Mesodermal cell (in vitro differentiated cells): ENCODE measurements around the gene CCDC85C.

ENCODE experiments used
- H3K27ac ChIP-seq: 2 replicates; pipeline ENCODE4 v1.7.0; 2013; ENCODE audit warnings: mild to moderate bottlenecking, low read depth, low read length, moderate library complexity; ENCODE audit not compliant: severe bottlenecking
- H3K36me3 ChIP-seq: 2 replicates; pipeline ENCODE4 v1.7.1; 2013; ENCODE audit warnings: mild to moderate bottlenecking, low read length, moderate library complexity; ENCODE audit not compliant: control insufficient read depth, insufficient read depth
- H3K4me1 ChIP-seq: one replicate; pipeline ENCODE4 v1.7.1; 2013; ENCODE audit warnings: mild to moderate bottlenecking, low read length; ENCODE audit not compliant: insufficient read depth, control insufficient read depth, poor library complexity, severe bottlenecking
- H3K4me3 ChIP-seq: 2 replicates; pipeline ENCODE4 v1.7.0; 2013; ENCODE audit warnings: low read length, control low read depth, mild to moderate bottlenecking; ENCODE audit not compliant: insufficient read depth, poor library complexity, severe bottlenecking; ENCODE audit errors: extremely low read depth
- H3K9me3 ChIP-seq: 2 replicates; pipeline ENCODE4 v1.7.1; 2013; ENCODE audit warnings: mild to moderate bottlenecking, low read length, moderate library complexity; ENCODE audit not compliant: control insufficient read depth
- WGBS, 2 experiments: methylation state at CpG; one replicate each; pipeline ENCODE4 v1.1.5; 2013; ENCODE audit warnings: missing lambda C conversion rate in 2 of 2; ENCODE audit not compliant: insufficient coverage in 2 of 2; 5-methylcytosine and 5-hydroxymethylcytosine counted together

CCDC85C gene

DNA sequence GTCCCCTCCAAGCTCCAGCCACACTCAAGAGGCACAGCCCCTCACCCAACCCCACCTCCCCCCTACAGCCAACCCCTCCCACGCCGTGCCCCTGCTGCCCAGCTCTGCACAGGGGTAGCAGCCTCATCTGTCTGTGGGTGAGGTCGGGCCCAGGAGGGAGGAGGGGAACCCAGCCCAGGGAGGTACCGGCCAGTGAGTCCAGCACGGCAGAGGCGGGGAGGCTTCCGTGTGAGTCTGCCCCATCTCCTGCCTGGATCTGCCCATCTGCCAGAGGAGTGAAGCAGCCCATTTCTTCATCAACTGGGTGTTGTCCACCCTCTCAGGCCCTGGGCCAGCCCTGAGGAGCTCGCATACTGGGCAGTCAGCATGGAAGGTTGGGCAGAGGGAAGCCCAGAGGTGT, 68.6 kb downstream of the CCDC85C start:
- no peak overlapping the region for H3K27ac ChIP-seq
- 86 to 95% methylated on average over 4 to 6 of the region's 8 CpGs for WGBS, 2 experiments
- H3K4me1 ChIP-seq: peaks cover 57% of the 10 kb centered on the region
- no peaks in the 10 kb centered on the region for H3K9me3 ChIP-seq
- no peaks in the 10 kb centered on the region for H3K36me3 ChIP-seq
- H3K4me3 ChIP-seq: no peak overlapping the region

DNA sequence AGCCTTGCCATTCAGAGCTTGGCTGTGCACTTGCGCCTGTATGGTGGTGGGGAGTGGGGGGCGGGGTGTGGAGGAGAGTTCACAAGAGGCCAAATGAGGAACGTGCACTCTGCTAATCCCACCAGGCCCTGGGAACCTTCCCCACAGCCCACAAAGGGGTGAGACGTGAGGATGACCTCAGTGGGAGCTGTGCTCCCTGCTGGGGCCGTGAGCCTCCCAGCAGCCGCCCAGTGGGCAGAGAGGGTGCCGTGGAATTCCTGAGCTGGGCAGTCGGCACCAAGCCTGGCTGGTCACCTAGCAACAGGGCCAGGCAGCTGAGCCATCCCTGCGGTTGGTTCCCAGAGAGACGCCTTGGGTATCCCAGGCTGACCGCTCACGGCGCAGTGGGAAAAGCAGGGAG, 69.1 kb downstream of the CCDC85C start:
- Histone ChIP-seq H3K36me3 (no peaks in the 10 kb centered on the region), H3K4me3 (no peak overlapping the region), H3K4me1 (peaks cover 53% of the 10 kb centered on the region), H3K9me3 (no peaks in the 10 kb centered on the region), H3K27ac (no peak overlapping the region)
- 75 to 84% methylated on average over 12 of the region's 13 CpGs for WGBS, 2 experiments

- Histone ChIP-seq H3K4me3 (no peak overlapping the region), H3K9me3 (no peaks in the 10 kb centered on the region), H3K27ac (no peak overlapping the region), H3K4me1 (peaks cover 50% of the 10 kb centered on the region), H3K36me3 (no peaks in the 10 kb centered on the region)
- 94 to 96% methylated on average over 4 to 6 of the region's 6 CpGs for WGBS, 2 experiments
Measured at GRCh38 chr14:99534333-99534732, 69.7 kb downstream of the CCDC85C start.

DNA sequence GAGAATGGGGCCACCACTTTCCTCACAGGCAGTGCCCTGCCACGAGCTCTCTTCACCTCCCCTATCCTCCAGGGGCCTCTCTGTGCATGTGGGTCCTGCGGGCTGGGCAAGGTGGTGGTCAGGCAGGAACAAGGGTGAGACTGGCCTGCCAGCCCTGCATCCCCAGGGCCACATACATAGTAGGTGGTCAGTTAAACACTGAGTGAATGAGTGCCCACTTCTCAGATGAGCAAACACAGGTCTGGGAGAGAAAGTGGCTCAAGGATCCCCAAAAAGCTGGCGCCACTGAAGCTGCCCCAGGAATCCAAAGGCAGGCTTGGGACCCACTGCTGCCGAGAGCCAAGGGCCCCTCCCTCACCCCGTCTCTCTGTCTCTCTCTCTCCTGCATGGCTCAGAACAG, 71.7 kb downstream of the CCDC85C start:
- 92 to 94% methylated on average over 2 to 3 of the region's 5 CpGs for WGBS, 2 experiments
- H3K4me1 ChIP-seq: peaks cover 38% of the 10 kb centered on the region

DNA sequence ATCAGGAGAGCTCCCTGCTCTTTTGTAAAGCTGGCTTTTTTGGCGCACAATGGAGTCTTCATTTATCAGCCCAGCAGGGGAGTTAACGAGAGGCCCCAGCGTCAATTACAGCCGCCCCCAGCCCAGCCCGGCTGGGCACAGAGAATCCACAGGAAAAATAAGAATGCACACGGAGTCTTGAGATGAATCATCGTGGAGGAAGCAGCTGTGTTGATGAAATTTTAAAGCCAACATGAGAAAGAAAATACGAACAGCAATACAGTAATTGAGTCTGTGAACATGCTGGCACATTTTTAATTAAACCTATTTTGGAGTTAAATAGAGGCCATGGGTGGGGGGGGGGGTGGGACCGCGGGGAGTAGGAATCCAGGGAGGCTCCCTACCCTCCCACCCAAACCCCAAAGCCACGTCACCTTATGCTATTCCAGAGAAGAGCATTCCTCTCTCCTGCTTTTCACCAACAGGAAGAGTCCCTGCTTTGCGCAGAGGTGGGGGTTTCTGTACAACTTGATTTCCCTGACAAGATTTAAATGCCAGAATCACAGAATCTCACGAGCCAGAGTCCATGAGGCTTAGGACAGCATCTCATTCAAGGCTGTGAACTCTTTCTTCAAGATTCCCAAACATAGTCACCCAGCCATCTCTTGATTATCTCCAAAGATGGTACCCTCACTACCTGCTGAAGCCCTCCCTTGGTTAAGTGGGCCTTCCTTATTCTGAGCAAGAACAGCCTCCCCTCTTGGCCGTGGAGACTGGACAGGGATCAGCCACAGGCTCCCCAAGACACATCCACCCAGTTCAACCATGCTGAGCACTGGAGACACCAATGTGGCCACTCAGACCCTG, 72.5 kb downstream of the CCDC85C start:
- Histone ChIP-seq H3K36me3 (no peaks in the 10 kb centered on the region), H3K9me3 (no peaks in the 10 kb centered on the region), H3K4me1 (peaks cover 29% of the 10 kb centered on the region), H3K27ac (peak overlapping the region; percentile 57), H3K4me3 (no peak overlapping the region)
- 34 to 62% methylated on average over 5 to 10 of the region's 14 CpGs for WGBS, 2 experiments

More for the DNA sequence above, 71.7 kb downstream of the CCDC85C start:
- Histone ChIP-seq H3K36me3 (no peaks in the 10 kb centered on the region), H3K4me3 (no peak overlapping the region), H3K27ac (no peak overlapping the region), H3K9me3 (no peaks in the 10 kb centered on the region)

DNA sequence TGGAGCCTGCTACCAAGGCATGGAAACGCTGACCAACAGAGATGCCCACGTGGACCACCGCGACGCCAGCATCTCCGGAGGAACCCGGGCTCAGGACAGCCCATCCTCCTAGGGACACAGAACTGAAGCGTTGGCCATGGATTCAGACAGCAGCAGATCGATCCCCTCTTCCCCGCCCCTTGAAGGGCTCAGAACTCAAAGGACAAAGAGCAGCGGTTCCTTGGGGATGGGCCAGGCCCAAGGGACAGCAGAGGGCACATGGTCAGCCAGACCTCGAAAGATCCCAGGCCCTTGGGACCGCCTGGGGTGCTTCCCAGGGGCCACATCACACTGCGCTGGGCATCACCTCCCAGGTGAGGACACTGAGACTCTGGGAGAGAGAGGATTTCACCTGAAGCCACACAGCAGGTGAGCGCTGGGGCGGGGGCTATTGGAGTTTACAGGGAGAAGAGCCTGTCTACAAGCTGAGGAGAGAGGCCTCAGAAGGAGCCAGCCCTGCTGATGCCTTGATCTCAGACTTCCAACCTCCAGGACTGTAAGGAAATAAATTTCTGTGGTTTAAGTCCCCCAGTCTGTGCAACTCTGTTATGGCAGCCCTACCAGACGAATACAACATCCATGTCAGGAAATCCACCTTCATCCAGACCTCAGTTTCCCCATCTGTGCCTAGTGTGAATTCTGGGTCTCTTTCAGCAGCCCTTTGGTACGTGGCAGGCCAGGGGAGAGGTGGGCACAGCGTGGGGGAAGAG, 73.4 kb downstream of the CCDC85C start:
- 87 to 91% methylated on average over 12 to 19 of the region's 19 CpGs for WGBS, 2 experiments
- peak overlapping the region; percentile 57 for H3K27ac ChIP-seq
- peaks cover 23% of the 10 kb centered on the region for H3K4me1 ChIP-seq
- H3K9me3 ChIP-seq: no peaks in the 10 kb centered on the region
- H3K36me3 ChIP-seq: no peaks in the 10 kb centered on the region
- no peak overlapping the region for H3K4me3 ChIP-seq

DNA sequence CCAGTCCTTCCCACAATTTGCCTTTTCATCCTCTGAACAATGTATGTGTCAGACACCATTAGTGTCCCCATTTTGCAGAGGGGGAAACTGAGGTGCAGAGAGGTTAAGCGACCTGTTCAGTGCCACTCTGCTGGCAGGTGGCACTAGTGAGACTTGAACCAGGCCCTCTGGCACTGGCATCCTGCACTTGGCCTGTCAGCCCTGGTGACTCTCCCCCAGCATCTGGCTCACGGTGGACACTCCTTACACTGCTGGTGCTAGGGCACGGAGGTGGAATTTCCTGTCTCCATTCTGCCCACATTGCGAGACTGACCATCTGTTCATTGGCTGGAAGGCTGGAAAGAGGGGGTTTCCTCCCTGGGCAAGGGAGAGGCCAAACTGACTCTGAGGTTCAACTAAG, 74.1 kb downstream of the CCDC85C start:
- 95 to 100% methylated on average over 4 of the region's 4 CpGs for WGBS, 2 experiments

GRCh38 chr14:99527427-99528076, 76.5 kb downstream of the CCDC85C start:
- Histone ChIP-seq H3K4me1 (peaks cover 36% of the 10 kb centered on the region), H3K36me3 (no peaks in the 10 kb centered on the region), H3K9me3 (no peaks in the 10 kb centered on the region), H3K27ac (no peak overlapping the region), H3K4me3 (no peak overlapping the region)
- WGBS, 2 experiments: 79 to 87% methylated on average over 14 to 19 of the region's 19 CpGs

More for the DNA sequence above, 74.1 kb downstream of the CCDC85C start:
- Histone ChIP-seq H3K4me3 (no peak overlapping the region), H3K4me1 (peaks cover 21% of the 10 kb centered on the region), H3K36me3 (no peaks in the 10 kb centered on the region), H3K27ac (no peak overlapping the region), H3K9me3 (no peaks in the 10 kb centered on the region)

GRCh38 chr14:99527026-99527425, 77.0 kb downstream of the CCDC85C start:
- Histone ChIP-seq H3K4me1 (peaks cover 42% of the 10 kb centered on the region), H3K36me3 (no peaks in the 10 kb centered on the region), H3K27ac (no peak overlapping the region), H3K9me3 (no peaks in the 10 kb centered on the region), H3K4me3 (no peak overlapping the region)
- 92 to 93% methylated on average over 11 to 12 of the region's 12 CpGs for WGBS, 2 experiments

- Histone ChIP-seq H3K4me1 (peaks cover 48% of the 10 kb centered on the region), H3K4me3 (no peak overlapping the region), H3K36me3 (no peaks in the 10 kb centered on the region), H3K27ac (no peak overlapping the region), H3K9me3 (no peaks in the 10 kb centered on the region)
- 82 to 94% methylated on average over 6 to 10 of the region's 12 CpGs for WGBS, 2 experiments
Measured at GRCh38 chr14:99525699-99526080, 78.3 kb downstream of the CCDC85C start.
